ENCODE results near the gene TSFM.

The TSFM gene

GRCh38 chr12:57751432-57751787 is 31.2 kb upstream of the TSFM start:
- H3K36me3 ChIP-seq: peaks cover 44% of the 10 kb centered on the region
- peak overlapping the region; percentile 92 for H3K4me3 ChIP-seq (ENCODE audit: low read depth, low read length)
- H3K4me1 ChIP-seq: peaks cover 4% of the 10 kb centered on the region; the same call in 1 of the 2 replicates
- no peak for TF ChIP-seq CTCF (IDR thresholded peaks at IDR 0.05; ENCODE audit: low read depth, low read length)
- no peak for DNase-seq
- peaks cover 10% of the 10 kb centered on the region for H3K27me3 ChIP-seq
- no peaks in the 10 kb centered on the region for H3K9me3 ChIP-seq

- peak; percentile 100 for DNase-seq
These were observed 30.6 kb upstream of the TSFM start, which contains the start of gene CDK4 for GRCh38 chr12:57751788-57752667. CDK4 (minus strand) TSS chr12:57752310; CDS start chr12:57751717, 593 bp downstream.

GRCh38 chr12:57752668-57753000 is 30.0 kb upstream of the TSFM start:
- DNase-seq: no peak

More at GRCh38 chr12:57751788-57752667, 30.6 kb upstream of the TSFM start, which contains the start of gene CDK4:
- no peak for TF ChIP-seq CTCF (IDR thresholded peaks at IDR 0.05; ENCODE audit: low read depth, low read length)
- Histone ChIP-seq H3K36me3 (peaks cover 40% of the 10 kb centered on the region), H3K4me1 (peaks cover 4% of the 10 kb centered on the region; the same call in 1 of the 2 replicates), H3K4me3 (ENCODE audit: low read depth, low read length) (peak within 1 kb of the TSS; percentile 92), H3K9me3 (no peaks in the 10 kb centered on the region), H3K27me3 (peaks cover 11% of the 10 kb centered on the region)

GRCh38 chr12:57753756-57754337 is 28.7 kb upstream of the TSFM start:
- Histone ChIP-seq H3K4me3 (ENCODE audit: low read depth, low read length) (no peak overlapping the region; the same call in 1 of the 2 replicates), H3K27me3 (peaks cover 11% of the 10 kb centered on the region), H3K9me3 (no peaks in the 10 kb centered on the region), H3K4me1 (peaks cover 4% of the 10 kb centered on the region; the same call in 1 of the 2 replicates), H3K36me3 (peaks cover 23% of the 10 kb centered on the region)
- no peak for TF ChIP-seq CTCF (IDR thresholded peaks at IDR 0.05; ENCODE audit: low read depth, low read length)
- DNase-seq: no peak

More at GRCh38 chr12:57752668-57753000, 30.0 kb upstream of the TSFM start:
- Histone ChIP-seq H3K4me3 (ENCODE audit: low read depth, low read length) (peak overlapping the region; percentile 50), H3K27me3 (peaks cover 11% of the 10 kb centered on the region), H3K4me1 (peaks cover 4% of the 10 kb centered on the region; the same call in 1 of the 2 replicates), H3K36me3 (peaks cover 34% of the 10 kb centered on the region), H3K9me3 (no peaks in the 10 kb centered on the region)
- TF ChIP-seq CTCF (IDR thresholded peaks at IDR 0.05; ENCODE audit: low read depth, low read length): no peak

GRCh38 chr12:57754411-57755193 is 28.0 kb upstream of the TSFM start, which contains the start of gene MARCHF9:
MARCHF9 (plus strand) TSS chr12:57755103; CDS start chr12:57755529, 426 bp downstream.
- Histone ChIP-seq H3K4me3 (ENCODE audit: low read depth, low read length) (peak within 1 kb of the TSS; percentile 63), H3K4me1 (peaks cover 4% of the 10 kb centered on the region; the same call in 1 of the 2 replicates), H3K9me3 (no peaks in the 10 kb centered on the region), H3K27me3 (peaks cover 11% of the 10 kb centered on the region), H3K36me3 (peaks cover 16% of the 10 kb centered on the region)
- TF ChIP-seq CTCF (IDR thresholded peaks at IDR 0.05; ENCODE audit: low read depth, low read length): no peak
- DNase-seq: peak; percentile 58

Data from BE2C (cell line).